B cell (primary cell): ENCODE measurements around the gene HOXA9. TPM values are rescaled to one million over a fixed set of nuclear protein-coding genes. Genes with fewer than 3 reads are reported as not detected.

Experiments
- ATAC-seq: fragments of 200-7000 bp; cut with Tn5 transposase; one replicate; pipeline ENCODE4 v1.10.0; 2021; ENCODE audit warnings: low read depth, mild to moderate bottlenecking, moderate number of reproducible peaks, moderate library complexity
- CTCF ChIA-PET: fragments of 350-600 bp; sonication (Branson Sonifier 250); formaldehyde crosslinking; loops from one replicate; lab custom pipeline; 2021; ENCODE audit warnings: antibody characterized with exemption, inconsistent platforms; lab: Charles Lee
- POLR2A ChIA-PET: fragments of 350-600 bp; sonication (Branson Sonifier 250); formaldehyde crosslinking; loops from one replicate; lab custom pipeline; 2021; ENCODE audit warnings: antibody characterized with exemption; lab: Charles Lee
- DNase-seq: peaks from one replicate; pipeline ENCODE4 v3.0.0; 2013
- H2AFZ ChIP-seq: 2 replicates; pipeline ENCODE4 v1.6.1; 2012; ENCODE audit warnings: mild to moderate bottlenecking, low read depth, low read length; ENCODE audit not compliant: insufficient read depth, poor library complexity, severe bottlenecking
- H3K27ac ChIP-seq, 2 donors: 1 replicate in 1 of 2; 2 replicates in 1 of 2; pipeline ENCODE4 v1.5.1; 2012 to 2013; ENCODE audit warnings: low read length in 2 of 2, mild to moderate bottlenecking in 2 of 2, moderate library complexity in 1 of 2
- H3K27me3 ChIP-seq, 4 experiments: fragments of 200-600 bp in 1 of 4; sonication (generic) in 1 of 4; replicated peaks in 1 of 4; 1 replicate in 2 of 4; 2 replicates in 2 of 4; pipeline versions ENCODE4 v1.6.1 to v1.7.0; 2013 to 2016; ENCODE audit warnings: low read length in 3 of 4, mild to moderate bottlenecking in 2 of 4, mixed read lengths in 1 of 4, moderate library complexity in 1 of 4; ENCODE audit not compliant: insufficient read depth in 4 of 4, control insufficient read depth in 3 of 4; ENCODE audit errors: control extremely low read depth in 1 of 4
- H3K36me3 ChIP-seq, 2 experiments: replicated peaks in 1 of 2; 1 replicate in 1 of 2; 2 replicates in 1 of 2; pipeline versions ENCODE4 v1.6.1 to v1.7.1; 2013; ENCODE audit warnings: low read length in 1 of 2; ENCODE audit not compliant: insufficient read depth in 2 of 2, control insufficient read depth in 1 of 2; ENCODE audit errors: control extremely low read depth in 1 of 2, extremely low read depth in 1 of 2
- H3K4me1 ChIP-seq, 2 donors: fragments of 200-600 bp in 1 of 2; sonication (generic) in 1 of 2; 1 replicate in 1 of 2; 2 replicates in 1 of 2; pipeline versions ENCODE4 v1.5.1 to v1.6.1; 2013 to 2017; ENCODE audit warnings: low read length in 2 of 2; ENCODE audit not compliant: control insufficient read depth in 2 of 2, insufficient read depth in 2 of 2
- H3K4me2 ChIP-seq: replicated peaks from 2 replicates; pipeline ENCODE3; 2012; ENCODE audit warnings: mild to moderate bottlenecking, low read depth, low read length; ENCODE audit not compliant: poor library complexity, severe bottlenecking
- H3K4me3 ChIP-seq, 5 experiments: fragments of 200-600 bp in 1 of 5; sonication (generic) in 1 of 5; 1 replicate in 3 of 5; 2 replicates in 2 of 5; pipeline versions ENCODE4 v1.5.1 to v1.7.0; 2011 to 2016; ENCODE audit warnings: low read length in 4 of 5, mild to moderate bottlenecking in 4 of 5, low read depth in 2 of 5, control low read depth in 1 of 5, moderate library complexity in 1 of 5; ENCODE audit not compliant: insufficient read depth in 1 of 5; ENCODE audit errors: control extremely low read depth in 1 of 5, extremely low read depth in 1 of 5
- H3K79me2 ChIP-seq: fragments of 200-600 bp; sonication (generic); one replicate; pipeline ENCODE4 v1.6.0; 2016; ENCODE audit warnings: low read length; ENCODE audit not compliant: control insufficient read depth, insufficient read depth
- H3K9ac ChIP-seq: fragments of 200-600 bp; sonication (generic); 2 replicates; pipeline ENCODE4 v1.6.1; 2017; ENCODE audit warnings: mild to moderate bottlenecking, low read length, moderate library complexity
- H3K9me3 ChIP-seq, 3 donors: one replicate each; pipeline versions ENCODE4 v1.6.1 to v1.7.1; 2013; ENCODE audit warnings: low read length in 2 of 3; ENCODE audit not compliant: control insufficient read depth in 2 of 3, insufficient read depth in 1 of 3; ENCODE audit errors: control extremely low read depth in 1 of 3
- H4K20me1 ChIP-seq: 2 replicates; pipeline ENCODE4 v1.6.0; 2012; ENCODE audit warnings: mild to moderate bottlenecking, low read length; ENCODE audit not compliant: insufficient read depth, control insufficient read depth, poor library complexity, severe bottlenecking
- H3K27ac Mint-ChIP-seq: one replicate; pipeline ENCODE4 v1.8.0; 2021; ENCODE audit warnings: mixed read lengths
- H3K27me3 Mint-ChIP-seq: one replicate; pipeline ENCODE4 v1.8.0; 2021; ENCODE audit warnings: mixed read lengths
- H3K4me1 Mint-ChIP-seq: one replicate; pipeline ENCODE4 v1.8.0; 2021; ENCODE audit warnings: mixed read lengths
- H3K4me3 Mint-ChIP-seq: one replicate; pipeline ENCODE4 v1.8.0; 2021; ENCODE audit warnings: mixed read lengths
- H3K9me3 Mint-ChIP-seq: one replicate; pipeline ENCODE4 v1.8.0; 2022; ENCODE audit warnings: mixed read lengths; ENCODE audit not compliant: insufficient read depth
- CTCF ChIP-seq: fragments of 200-600 bp; IDR thresholded peaks from one replicate; pipeline ENCODE4 v1.8.0; 2022; ENCODE audit warnings: antibody characterized with exemption, mild to moderate bottlenecking
- EZH2 ChIP-seq: IDR thresholded peaks from 2 replicates; pipeline ENCODE4 v1.6.1; 2012; ENCODE audit warnings: borderline replicate concordance, low read depth, mild to moderate bottlenecking, moderate library complexity, low read length; ENCODE audit not compliant: insufficient read depth, poor library complexity, severe bottlenecking
- WGBS: methylation state at CpG from one replicate; pipeline ENCODE4 v1.1.5; 2013; ENCODE audit warnings: missing lambda C conversion rate; ENCODE audit not compliant: insufficient coverage; 5-methylcytosine and 5-hydroxymethylcytosine counted together
- intact Hi-C: fragments of 100-400 bp; cut with micrococcal nuclease; formaldehyde crosslinking; loops from one replicate; pipeline ENCODE4 v1.10.0; 2022
- polyA plus RNA-seq: library from polyadenylated mRNA; depleted of rRNA; stranded (reverse); fragments of >200 nt; gene quantifications from 2 replicates; pipeline ENCODE4 v1.2.3, GENCODE V29; 2012
- total RNA-seq, 2 donors: library from RNA; stranded (reverse); fragments of 120-200 nt in 1 of 2; gene quantifications; 1 replicate in 1 of 2; 2 replicates in 1 of 2; pipeline versions ENCODE4 v1.2.3 to v1.2.4, GENCODE V29; 2013 to 2022

HOXA9 gene
- total and polyA plus RNA-seq, 2 donors (not counting 1 experiment from before 2014, with no cell fraction given), result 0.07 TPM; not detected in 1

- H3K27ac Mint-ChIP-seq, result no peak overlapping the region
- H3K27me3 ChIP-seq, result peaks cover 1 to 97% (median 91%) of the 10 kb centered on the region in 4 experiments
- DNase-seq, result no peak
These were observed 42.1 kb upstream of the HOXA9 start for GRCh38 chr7:27207348-27207985.

More at GRCh38 chr7:27207348-27207985, 42.1 kb upstream of the HOXA9 start:
- H3K4me1 Mint-ChIP-seq, result peaks cover 20% of the 10 kb centered on the region
- POLR2A ChIA-PET, result no interaction called here
- Histone ChIP-seq H3K4me1 (peaks cover 19 to 42% of the 10 kb centered on the region in 2 donors), H3K79me2 (no peaks in the 10 kb centered on the region), H3K9ac (no peak overlapping the region), H2AFZ (no peak overlapping the region), H3K27ac (no peak overlapping the region), H3K4me2 (no peak overlapping the region), H3K4me3 (no peak overlapping the region), H3K36me3 (no peaks in the 10 kb centered on the region), H4K20me1 (no peaks in the 10 kb centered on the region), H3K9me3 (peaks cover 1 to 31% (median 6%) of the 10 kb centered on the region in 3 donors)
- H3K27me3 Mint-ChIP-seq, result peaks cover 89% of the 10 kb centered on the region
- intact Hi-C loops, result no loop called here
- 33% methylated on average over 3 of the region's 7 CpGs for WGBS
- no peak for ATAC-seq
- no peak for TF ChIP-seq CTCF
- no peak for TF ChIP-seq EZH2
- no peaks in the 10 kb centered on the region for H3K9me3 Mint-ChIP-seq
- H3K4me3 Mint-ChIP-seq, result no peak overlapping the region
- CTCF ChIA-PET, result interaction anchor here (1.0 to 2.4 kb wide), 3 partner anchors 11 to 49 kb away, joined by 3 to 7 read pairs (median 3); no protein-coding TSS in a partner anchor
